Hepatic stellate cell (primary cell): ENCODE measurements around the gene ZBTB8A.
"Not testable (repeated sequence)": the region's sequence is repeated elsewhere in the genome, so short reads cannot be mapped to it uniquely, and the experiment has no call there.

Experiments used
- DNase-seq: peaks from one replicate; pipeline ENCODE4 v3.0.0; 2011; ENCODE audit warnings: low spot score

Gene ZBTB8A

DNA sequence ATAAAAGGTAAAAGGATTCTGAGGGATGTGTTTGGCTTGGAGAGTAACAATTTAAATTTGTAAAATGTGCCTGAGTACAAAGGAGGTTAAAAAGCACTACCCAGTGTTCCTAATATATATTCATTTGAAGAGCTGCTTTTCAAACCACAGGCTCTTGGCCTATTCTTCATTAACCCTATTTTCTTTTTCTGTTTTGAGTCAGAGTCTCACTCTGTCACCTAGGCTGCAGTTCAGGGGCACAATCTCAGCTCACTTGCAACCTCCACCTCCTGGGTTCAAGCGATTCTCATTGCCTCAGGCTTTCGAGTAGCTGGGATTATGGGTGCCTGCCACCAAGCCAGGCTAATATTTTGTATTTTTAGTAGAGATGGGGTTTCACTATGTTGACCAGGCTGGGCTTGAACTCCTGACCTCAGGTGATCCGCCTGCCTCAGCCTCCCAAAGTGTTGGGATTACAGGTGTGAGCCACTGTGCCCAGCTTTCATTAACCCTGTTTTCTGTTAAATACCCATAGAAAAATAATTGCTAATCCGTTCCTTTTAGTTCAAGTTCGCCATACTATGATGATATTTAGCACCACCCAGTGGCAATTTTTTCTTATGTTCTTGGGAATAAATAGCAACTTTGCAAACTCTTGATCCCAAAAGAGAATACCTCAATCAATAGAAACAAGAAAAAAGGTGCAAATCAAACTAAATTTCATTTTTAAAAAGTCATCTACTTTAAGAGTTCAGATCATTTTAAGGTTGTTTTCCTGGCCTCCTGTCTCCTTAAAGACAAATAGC lies 80.7 kb downstream of the ZBTB8A start:
- no peak for DNase-seq

GRCh38 chr1:32622205-32622604 lies 83.0 kb downstream of the ZBTB8A start:
- DNase-seq = no peak

- no peak for DNase-seq
Measured at GRCh38 chr1:32622806-32623681, 83.8 kb downstream of the ZBTB8A start.

DNA sequence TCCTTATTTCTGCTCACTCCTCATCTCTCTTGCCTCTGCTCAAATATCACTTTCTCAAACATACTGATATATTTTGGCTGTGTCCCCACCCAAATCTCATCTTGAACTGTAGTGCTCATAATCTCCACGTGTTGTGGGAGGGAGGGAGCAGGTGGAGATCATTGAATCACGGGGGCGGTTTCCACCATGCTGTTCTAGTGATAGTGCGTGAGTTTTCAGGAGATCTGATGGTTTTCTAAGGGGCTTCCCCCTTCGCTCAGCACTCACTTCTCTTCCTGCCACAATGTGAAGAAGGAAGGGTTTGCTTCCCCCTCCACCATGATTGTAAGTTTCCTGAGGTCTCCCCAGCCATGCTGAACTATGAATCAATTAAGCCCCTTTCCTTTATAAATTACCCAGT lies 84.5 kb downstream of the ZBTB8A start:
- DNase-seq = no peak

DNA sequence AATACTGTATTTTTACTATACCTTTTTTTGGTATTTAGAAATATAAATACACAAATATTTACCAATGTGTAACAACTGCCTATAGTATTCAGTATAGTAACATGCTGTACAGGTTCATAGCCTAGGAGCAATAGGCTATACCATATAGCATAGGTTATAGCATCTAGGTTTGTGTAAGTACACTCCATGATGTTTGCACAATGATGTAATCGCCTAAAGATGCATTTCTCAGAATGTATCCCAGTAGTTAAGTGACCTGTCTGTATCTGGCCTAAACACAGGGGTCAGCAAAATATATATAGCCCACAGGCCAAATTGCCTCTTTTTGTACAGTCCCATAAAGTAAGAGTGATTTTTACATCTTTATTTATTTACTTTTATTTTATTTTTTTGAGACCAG lies 86.9 kb downstream of the ZBTB8A start:
- no peak for DNase-seq

- no peak for DNase-seq
Measured at GRCh38 chr1:32627596-32628162, 88.5 kb downstream of the ZBTB8A start.

DNA sequence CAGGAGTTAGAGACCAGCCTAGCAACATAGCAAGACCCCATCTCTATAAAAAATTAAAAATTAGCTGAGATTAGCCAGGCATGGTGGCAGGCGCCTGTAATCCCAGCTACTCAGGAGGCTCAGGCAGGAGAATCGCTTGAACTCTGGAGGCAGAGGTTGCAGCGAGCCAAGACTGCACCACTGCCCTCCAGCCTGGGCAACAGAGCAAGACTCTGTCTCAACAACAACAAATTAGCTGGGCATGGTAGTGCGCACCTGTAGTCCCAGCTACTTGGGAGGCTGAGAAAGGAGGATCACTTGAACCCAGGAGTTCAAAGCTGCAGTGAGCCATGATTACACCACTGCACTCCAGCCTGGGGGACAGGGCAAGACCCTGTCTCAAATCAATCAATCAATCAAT lies 90.9 kb downstream of the ZBTB8A start:
- not testable (repeated sequence) for DNase-seq

DNA sequence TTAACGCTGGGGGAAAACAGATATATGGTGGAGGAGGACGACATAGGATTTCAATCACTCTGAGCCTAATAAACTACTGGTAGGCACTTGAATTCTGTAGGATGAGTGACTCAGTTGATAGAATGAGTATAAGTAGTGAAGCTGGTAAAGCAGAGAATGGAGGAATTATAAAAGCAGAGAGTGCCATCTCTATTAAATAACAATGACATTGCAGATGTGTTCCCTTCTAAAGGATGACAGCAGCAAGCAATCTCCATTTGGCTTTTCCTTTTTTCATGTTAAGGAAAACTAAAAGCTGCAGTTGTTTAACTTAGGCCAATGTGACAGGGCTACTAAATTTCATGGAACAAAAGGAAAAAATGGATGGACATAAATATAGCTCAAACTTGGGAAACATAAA lies 93.6 kb downstream of the ZBTB8A start:
- no peak for DNase-seq

- DNase-seq = no peak
Measured at GRCh38 chr1:32635508-32636277, 96.5 kb downstream of the ZBTB8A start.

GRCh38 chr1:32636914-32637645 lies 97.9 kb downstream of the ZBTB8A start:
- DNase-seq = no peak

DNA sequence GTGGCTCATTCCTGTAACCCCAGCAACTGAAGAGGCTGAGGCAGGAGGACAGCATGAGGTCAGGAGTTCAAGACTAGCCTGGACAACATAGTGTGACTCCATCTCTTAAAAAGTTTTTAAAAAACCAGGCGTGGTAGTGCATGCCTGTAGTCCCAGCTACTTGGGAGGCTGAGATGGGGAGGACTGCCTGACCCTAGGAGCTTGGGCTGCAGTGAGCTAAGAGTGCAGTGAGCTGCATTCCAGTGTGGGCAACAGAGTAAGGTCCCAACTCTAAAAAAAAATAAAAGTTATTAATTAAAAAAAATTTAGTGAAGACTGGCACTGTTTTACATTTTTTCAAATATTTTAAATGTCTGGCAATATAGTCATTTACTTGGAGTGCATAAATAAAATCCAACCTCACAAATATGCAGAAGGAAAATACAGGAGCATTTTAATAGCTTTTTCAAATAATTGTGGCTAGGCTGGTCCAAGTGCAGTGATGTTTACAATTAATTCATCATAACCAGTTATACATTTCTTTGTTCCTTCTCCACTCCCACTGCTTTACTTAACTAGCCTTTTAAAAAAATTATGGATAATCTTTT lies 100.4 kb downstream of the ZBTB8A start:
- DNase-seq = peak; percentile 19

GRCh38 chr1:32642292-32642827 lies 103.1 kb downstream of the ZBTB8A start:
- not testable (repeated sequence) for DNase-seq

- no peak for DNase-seq
Measured at GRCh38 chr1:32644426-32644825, 105.2 kb downstream of the ZBTB8A start.

DNA sequence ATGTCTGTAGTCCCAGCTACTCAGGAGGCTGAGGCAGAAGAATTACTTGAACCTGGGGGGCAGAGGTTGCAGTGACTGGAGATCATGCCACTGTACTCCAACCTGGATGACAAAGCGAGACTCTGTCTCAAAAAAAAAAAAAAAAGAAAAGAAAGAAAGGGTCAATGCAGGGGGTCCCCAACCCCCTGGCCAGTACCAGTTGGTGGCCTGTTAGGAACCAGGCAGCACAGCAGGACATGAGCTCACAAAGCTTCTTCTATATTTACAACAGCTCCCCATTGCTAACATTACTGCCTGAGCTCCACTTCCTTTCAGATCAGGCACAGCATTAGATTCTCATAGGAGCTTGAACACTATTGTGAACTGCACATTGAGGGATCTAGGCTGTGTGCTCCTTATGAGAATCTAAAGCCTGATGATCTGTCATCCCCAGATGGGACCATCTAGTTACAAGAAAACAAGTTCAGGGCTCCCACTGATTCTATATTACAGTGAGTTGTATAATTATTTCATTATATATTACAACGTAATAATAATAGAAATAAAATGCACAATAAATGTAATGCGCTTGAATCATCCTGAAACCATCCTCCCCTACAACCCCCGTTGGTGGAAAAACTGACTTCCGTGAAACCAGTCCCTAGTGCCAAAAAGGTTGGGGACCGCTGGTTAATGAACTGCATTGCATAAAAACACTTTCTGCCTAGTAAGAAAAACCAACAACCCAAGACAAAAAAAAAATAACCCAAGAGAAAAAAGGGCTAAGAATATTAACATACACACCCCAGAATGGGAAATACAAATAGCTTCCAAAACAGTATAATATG lies 108.3 kb downstream of the ZBTB8A start:
- no peak for DNase-seq

DNA sequence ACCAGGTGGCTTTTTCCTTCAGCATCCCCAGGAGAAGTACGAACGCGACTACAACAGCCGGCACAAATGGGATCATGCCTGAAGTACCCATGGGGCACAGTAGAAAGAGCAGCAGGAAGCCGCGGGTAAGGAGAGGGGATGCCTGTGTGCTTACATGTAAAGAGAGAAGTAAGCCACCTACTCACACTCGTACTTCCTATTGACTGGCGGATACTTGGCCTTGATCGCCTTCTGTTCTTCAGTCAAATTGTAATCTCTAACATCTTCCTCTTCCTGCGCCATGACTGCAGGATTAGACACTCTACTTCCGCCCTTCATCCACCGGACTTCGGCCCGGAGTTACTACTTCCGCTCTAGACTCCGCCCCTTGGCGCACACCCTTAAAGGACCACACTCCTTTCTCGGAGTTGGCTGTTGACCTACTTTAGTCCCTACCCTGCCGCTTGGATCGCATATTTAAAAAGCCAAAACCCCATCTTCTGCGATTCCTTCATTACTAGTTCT lies 111.1 kb downstream of the ZBTB8A start, which contains the start of gene ZBTB8OS:
ZBTB8OS (minus strand) TSS at position 303 of the 504 bp plus-strand sequence; CDS start at position 282, 21 bp downstream.
- peak; percentile 96 for DNase-seq

DNA sequence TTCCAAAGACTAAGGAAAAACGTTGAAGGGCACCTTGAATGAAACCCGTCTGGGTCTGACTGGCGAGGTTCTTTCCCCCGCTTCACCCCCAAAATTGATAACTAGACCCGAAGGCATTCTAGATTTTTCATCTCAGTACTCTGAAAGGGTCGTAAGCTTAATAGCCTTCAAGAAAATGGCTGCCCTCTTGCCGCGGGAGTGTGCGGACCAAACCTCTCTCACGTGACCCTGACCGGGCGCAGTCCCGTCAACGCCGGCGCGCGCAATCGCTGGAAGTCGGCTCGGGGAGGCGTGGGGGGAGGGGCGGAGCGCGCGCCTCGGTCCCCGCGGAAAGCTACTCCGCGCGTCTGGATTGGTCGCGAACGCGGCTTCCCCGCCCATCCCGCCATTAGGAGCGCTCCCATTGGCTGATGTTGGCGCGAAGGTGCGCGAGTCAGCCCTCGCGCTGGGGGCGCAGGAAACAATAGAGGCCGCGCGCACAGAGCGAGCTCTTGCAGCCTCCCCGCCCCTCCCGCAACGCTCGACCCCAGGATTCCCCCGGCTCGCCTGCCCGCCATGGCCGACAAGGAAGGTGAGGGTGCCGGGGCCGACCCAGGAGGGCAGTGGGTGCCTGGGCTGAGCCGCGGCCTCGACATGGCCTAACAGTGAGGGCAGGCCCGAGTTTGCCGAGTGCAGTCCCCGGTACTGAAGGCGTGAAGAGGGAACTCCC lies 111.7 kb downstream of the ZBTB8A start, which contains the start of gene RBBP4:
RBBP4 (plus strand) TSS at position 457 of the 709 bp plus-strand sequence; CDS start at position 556, 99 bp downstream.
- peak; percentile 99 for DNase-seq

DNA sequence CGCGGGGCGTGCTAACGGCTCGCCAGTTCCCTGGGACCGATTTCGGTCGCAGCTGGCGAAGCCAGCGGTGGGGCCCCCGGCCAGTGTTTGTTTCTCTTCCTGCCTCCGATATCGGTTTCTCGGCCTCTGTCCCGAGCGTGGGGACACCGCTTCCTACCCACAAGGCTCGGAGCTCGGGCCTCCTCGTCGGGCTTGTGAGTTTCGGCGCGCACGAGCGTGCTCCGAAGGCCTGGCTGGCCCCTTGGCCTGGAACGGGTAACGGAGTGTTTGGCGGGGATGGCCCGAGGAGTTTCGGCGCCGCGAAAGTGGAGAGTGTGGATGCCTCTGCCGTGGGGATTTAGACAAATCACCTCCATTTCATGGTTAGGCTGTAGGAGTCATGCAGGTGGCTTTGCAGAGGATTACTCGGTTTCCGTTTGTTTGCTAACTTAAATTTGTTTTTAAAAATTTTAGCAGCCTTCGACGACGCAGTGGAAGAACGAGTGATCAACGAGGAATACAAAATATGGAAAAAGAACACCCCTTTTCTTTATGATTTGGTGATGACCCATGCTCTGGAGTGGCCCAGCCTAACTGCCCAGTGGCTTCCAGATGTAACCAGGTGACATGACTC lies 112.3 kb downstream of the ZBTB8A start:
- DNase-seq = no peak
